HG03045 (cell line): ENCODE results near the gene MKLN1.
"Not testable (repeated sequence)": the region's sequence is repeated elsewhere in the genome, so short reads cannot be mapped to it uniquely, and the experiment has no call there.

Experiments
- ATAC-seq: cut with Tn5 transposase; IDR thresholded peaks from one replicate; pipeline ENCODE4 v1.9.1; 2021; ENCODE audit warnings: mild to moderate bottlenecking, moderate library complexity; ENCODE audit not compliant: unreplicated experiment

The MKLN1 gene

DNA sequence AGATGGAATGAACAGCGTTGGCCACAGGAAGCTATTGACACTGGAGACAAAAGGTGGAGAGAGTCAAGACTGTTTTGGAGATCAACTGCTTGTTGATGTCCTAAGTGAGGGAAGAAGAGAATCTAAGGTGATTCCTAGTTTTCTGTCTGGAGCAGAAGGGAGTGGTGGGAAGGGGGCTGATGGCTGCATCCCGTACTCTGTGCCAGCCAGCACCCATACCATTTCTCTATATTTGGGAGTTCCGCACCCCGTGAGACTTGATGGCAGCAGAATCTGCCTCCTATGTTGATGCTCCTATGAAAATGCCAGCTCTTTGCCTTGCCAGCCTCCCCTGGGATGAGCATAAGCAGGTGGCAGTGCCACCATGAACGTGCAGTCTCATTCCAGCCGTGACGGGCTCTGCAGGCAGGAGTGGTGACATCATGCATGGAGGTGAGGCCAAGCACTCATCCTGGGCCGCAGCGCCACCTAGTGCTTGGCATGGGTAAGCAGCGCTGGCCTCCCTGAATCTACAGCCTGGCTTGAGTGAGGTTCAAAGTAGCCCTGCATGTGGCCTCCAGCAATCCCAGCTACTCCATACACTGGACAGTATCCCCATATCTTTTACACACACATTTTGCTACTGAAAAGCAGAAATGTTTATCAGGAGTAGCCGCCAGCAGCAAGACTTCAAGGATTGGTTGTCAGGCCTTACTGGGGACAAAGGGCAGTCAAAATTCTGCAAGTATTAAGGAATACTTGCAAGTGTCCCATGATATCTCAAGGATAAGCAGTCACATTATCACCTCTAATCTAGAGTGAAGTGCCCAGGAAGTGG lies 185.8 kb downstream of the MKLN1 start:
- peak; percentile 93 for ATAC-seq

DNA sequence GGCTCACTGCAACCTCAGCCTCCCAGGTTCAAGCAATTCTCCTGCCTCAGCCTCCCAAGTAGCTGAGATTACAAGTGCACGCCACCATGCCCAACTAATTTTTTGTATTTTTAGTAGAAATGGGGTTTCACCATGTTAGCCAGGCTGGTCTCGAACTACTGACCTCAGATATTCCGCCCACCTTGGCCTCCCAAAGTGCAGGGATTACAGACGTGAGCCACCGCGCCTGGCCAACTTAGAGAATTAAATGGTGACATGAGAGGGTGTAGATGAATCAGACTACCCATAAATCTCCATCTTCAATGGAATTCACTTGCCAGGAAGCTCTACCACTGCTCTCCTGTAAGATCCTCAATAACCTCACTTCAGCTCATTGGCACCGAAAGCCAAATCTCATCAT lies 187.8 kb downstream of the MKLN1 start:
- not testable (repeated sequence) for ATAC-seq

DNA sequence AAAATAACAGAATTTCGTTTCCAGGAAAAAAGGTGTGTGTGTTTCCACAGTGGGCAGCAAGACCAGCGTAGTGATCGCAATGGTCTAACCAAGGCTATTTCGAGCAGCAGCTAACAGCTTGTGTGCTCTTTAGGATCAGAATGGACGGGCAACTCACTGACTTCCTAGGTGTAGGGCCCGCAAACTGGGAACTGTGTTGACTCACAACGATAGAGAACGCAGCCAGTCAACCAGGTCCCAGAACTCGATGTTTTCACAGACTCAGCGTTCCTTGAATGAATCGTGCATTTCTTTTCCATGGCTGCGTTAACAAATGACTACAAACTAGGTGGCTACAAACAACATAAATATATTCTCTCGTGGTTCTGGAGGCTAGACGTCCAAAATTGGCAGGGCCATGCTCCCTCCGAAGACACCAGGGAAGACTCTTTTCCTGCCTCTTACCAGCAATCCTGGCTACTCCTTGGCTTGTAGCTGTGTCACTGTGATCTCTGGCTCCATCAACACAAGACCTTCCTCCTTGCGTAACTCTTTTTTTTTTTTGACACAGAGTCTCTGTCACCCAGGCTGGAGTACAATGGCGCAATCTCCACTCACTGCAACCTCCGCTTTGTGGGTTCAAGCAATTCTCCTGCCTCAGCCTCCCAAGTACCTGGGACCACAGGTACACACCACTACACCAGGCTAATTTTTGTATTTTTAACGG lies 189.7 kb downstream of the MKLN1 start:
- no peak for ATAC-seq

DNA sequence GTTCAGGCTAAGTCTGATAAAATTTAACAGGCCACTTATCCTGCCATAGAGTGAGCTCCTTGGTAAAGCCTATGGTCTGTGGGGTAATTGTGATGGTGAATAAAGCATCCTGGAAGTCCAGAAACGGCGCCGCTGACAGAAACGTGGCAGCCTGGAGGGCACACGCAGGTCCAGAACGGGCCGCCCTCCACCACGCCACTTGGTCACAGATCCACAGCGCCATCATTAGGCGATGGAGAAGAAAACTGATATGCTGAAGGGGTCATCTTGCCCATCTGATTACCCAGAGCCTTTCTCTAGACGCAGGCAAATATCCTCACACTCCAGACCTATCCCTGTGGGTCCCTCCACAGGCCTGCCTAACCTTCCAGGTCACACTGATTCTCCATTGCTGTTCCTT lies 190.9 kb downstream of the MKLN1 start:
- ATAC-seq = no peak

DNA sequence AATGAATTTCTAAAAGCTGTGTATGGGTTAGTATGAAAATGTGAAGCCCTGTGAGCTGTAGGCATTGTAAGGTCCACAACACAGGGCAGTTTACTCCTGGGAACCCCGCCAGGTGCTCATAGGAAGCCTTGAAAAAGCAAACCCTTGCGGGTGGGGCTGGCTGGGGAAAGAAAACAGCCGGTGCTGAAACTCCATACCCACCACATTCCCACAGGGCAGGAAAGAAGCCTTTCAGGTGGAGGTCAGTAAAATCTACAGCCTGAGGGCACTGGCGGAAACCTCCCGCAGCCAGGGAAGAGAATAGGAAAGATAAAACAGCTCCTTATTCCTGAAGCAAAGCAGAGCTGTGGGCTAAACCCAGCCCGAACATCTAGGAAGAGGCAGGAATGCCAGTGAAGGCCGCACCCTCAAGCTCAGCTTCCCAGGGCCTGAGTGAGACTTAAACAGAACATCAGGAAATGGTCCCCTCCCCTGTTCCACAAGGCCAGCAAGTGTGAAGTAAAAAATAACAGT lies 194.0 kb downstream of the MKLN1 start:
- ATAC-seq = no peak

DNA sequence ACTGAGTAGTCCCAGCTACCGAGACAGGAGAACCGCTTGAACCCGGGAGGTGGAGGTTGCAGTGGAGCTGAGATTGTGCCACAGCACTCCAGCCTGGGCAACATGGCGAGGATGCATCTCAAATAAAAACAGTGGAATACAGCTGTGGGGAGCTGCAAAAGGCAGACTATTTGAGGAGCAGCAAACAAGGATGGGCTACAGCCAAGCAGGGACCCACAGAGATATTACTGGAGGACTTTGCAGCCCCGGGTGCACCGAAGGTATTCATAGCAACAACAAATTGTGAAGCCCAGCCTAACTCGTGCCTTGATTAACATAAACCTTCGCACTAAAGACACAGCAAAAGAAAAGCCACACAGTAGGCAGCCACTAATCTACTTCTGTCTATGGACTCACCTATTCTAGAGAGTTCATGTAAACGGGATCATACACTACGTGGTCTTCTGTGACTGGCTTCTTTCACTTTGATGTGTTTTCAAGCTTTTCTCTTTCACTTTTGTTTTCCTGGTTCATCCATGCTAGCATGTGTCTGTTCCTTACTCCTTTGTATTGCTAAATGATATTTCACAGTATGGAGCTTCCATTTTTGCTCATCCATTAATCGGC lies 194.8 kb downstream of the MKLN1 start:
- ATAC-seq = peak; percentile 75

DNA sequence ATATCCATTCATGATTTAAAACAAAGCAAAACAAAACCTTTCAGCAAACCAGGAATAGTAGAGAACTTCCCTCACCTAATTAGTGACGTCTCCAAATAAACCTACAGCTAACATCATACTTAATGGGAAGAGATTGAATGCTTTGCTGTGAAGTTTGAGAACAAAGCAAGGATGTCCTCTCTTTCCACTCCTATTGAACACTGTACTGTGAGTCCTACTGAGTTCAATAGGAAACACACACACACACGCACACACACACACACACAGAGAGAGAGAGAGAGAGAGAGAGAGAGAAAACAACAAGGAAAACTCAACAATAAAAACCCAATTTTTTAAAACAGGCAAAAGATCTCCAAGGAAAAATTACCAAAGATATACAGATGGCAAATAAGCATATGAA lies 196.4 kb downstream of the MKLN1 start:
- no peak for ATAC-seq

DNA sequence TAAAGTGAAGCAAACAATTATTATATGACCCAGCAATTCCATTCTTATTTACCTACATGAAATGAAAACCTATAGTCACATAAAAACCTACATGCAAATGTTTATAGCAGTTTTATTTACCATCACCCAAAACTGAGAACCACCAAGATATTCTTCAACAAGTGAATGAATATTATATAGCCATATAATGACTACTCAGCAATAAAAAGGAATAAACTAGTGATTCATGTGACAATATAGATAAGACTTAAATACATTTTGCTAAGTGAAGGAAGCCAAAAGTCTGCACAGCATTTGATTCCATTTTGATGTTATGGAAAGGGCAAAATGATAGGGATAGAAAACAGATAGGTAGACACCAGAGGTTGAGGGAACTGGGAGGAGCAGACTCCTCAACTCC lies 197.0 kb downstream of the MKLN1 start:
- ATAC-seq = no peak

DNA sequence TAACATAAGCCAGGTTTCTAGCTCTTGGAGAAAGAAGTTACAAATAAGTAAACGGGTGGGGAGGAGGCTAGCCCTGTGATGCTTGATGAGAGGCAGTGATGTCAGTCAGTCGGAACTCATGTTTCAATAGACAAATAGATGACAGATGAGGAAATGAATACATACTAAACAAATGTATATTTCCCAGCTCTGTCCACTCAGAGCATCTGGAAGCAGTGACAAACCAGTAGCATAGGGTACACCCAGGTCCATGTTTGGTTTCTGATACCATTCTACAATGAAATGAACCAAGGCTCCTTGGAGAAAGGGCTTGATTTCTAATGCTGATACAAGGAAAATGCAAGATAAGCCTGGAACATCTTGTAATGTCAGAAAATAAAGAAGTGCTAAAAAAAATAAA lies 198.1 kb downstream of the MKLN1 start:
- ATAC-seq = no peak

DNA sequence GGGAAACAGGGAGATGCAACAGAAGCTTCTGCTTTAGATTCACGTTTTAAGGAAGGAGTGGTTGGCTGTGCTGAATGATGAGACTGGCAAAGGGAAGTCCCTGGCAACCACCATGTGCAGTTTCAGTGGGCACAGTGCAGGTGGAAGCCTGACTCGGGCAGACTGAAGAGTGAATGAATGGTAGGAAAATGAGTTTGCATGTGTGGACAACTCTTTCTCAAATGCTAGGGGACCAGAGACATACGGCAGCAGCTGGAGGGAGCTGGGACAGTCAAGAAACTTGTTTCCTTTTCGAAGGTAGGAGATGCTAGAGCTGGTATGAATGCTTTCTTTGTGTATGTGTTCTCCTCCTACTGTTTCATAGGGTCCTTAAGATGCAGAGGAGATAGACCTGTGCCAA lies 199.8 kb downstream of the MKLN1 start:
- ATAC-seq = no peak

DNA sequence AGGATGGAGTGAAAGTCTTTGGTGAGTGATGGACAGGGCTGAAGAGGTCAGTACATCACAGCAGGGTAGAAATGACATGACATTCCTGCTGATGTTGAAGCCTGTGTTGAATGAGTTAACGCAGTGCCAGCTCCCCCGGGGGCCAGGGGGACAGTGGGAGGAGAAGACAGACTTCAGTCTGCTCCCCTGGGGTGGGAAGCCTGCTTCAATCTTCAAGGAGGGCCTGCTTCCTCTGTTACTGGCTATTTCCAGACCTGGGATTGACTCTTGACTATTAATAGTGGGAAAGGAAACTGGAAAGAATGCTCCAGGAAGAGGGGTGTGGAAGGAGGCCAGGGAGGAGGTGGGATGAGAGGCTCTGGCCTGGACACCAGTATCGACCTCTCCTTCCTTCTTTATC lies 201.5 kb downstream of the MKLN1 start:
- ATAC-seq = no peak

DNA sequence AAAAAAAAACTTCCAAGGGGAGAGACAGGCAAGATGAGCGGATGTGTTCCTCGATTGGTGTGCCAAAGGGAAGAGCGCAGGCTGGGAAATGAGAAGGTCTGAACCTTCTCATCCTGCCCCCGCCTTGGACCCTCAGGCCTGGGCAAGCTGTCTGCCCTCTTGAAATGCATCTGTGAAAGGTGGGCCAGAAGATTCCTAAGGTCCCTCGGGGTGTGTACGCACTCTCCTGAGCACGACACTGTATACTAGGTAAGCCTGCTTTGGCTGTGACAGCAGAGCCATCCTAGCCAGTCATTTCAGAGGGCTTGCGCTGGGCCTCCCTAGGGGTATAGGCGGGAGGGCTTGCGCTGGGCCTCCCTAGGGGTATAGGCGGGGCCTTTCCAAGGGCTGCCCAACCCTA lies 201.9 kb downstream of the MKLN1 start:
- ATAC-seq = no peak

DNA sequence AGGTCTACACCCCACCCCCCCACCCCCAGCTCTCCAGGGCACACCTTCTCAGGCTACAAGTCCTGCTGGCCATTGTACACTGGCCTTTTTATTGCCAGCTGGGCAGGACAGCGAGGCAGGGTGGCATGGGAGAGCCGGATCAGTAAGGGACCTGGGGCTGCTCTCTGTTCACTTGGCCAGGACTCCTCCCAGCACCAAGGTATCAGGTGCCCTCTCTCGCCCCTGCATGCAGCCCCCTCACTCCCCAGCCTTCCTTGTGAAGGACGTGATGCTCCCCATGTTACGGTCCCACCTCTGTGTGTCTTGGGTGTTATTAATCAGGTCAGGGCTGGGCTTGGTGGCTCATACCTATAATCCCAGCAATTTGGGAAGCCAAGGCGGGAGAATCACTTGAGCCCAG lies 202.5 kb downstream of the MKLN1 start:
- no peak for ATAC-seq

DNA sequence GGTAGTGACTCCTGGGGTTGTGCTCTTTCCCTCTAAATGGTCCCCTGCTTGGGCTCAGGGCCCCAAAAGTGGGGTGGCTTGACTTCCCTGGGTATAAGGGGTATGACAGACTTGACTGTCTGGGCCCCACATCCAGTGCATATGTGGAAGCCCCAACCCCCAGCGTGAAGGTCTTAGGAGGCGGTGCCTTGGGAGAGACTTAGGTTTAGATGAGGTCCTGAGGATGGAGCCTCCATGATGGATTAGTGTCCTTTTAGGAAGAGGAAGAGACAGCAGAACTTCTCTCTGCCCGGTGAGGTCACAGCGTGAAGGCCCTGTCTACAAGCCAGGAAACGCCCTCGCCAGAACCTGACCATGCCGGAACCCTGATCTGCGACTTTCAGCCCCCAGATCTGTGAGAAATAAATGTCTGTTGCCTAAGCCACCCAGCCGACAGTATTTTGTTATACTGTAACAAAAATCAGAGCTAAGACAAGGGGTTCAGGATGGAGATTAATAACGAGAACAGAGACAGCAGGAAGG lies 205.0 kb downstream of the MKLN1 start:
- ATAC-seq = no peak

DNA sequence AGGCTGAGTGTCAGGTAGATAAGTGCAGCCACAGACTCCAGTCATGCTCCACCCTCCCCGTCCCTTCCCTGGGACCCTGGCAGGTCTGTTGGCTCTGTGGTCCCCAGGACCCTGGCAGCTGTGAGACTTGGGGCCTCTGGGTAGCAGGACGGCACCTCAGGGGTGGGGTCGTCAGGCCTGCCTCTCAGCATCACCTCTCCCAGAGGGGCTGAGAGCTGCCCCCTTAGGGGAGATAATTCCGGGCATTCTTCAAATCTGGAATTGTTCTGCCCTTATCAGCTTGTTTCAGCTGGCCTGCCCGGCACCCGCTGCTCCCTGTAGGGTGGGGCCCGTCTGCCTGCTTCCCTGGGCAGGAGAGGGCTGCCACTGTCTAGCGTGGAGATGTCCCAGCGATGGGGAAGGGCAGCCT lies 205.5 kb downstream of the MKLN1 start:
- ATAC-seq = no peak

DNA sequence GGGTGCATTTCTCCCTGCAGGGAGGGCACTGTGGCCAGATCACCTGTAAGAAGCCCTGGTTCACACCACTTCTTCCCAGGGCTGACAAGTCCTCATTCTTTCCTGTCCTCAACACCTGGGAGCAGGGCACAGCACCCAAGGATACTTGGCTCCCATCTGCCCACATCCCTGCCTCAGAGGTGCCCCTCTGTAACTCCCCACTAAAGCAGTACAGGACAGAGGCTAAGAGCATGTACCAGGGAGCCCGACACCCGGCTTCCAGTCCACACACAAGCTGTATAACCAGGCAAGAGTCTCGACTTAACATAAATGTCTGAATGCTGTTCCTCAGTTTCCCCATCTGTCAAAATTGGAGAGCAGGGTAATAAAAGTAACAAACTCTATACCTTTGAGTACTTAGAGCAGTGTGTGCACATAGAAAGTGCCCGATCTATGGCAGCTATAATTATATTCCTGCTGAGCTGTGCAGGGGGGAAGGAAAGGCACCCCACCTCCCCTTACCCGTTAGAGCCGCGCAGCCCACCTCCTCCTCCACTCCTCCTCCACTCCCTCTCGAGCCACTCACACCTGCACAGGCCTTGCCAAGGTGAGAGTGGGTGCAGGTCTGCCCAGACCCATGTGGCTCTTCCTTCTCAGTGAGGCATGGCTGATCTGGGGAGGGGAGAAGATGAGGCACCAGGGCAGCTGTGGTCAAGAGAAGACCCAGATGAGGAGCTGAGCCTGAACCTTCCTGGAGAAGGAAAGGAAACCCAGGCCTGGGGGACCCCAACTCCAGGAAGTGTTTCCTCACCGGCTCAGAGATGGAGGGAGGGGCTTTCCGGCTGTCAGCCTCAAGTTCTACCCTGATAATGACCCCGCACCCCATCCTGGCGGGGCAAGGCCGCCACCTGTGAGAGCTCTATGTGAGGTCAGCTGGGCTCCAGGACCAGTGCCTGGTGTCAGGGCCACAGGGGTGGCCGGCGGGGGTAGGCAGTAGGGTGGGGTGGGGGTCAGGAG lies 206.2 kb downstream of the MKLN1 start:
- no peak for ATAC-seq

DNA sequence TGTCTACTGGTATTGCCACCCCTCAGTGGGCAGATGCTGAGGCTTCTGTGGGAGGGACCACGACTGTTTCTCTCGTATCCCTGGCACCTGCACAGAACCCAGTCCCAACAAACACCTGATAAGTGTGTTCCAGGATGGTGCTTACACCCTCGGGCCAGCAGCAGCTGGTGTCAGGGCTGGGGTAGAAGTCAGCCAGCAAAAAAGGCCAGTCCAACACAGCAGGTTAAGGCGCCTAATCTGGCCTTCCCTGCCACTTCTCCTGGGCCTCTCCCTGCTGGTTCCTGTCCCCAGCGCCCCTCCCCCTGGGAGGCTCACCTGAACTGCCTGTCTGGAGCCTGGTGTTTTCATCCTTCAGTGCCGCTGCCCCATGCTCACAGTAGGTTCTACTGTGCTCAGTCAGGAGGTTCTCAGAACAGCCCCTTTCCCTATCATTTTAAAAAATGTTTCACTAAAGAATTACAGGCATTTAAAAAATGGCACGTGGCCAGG lies 208.7 kb downstream of the MKLN1 start:
- ATAC-seq = no peak

DNA sequence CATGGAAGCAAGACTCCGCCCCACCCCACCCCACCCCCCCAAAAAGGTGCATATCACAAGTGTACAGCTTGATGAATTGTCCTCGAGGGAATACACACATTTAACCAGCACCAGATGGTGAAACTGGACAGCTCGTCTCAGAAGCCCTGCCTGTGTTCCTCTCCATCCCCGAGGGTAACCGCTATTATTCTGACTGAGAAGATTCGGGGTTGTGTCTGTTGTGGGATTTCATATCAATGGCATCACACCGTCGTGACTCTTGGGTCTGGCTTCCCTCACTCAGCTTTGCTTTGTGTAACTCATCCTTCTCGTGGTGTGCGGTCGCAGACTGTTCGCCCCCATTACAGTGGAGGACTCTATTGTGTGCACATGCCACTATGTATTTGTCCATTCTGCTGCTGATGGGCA lies 209.9 kb downstream of the MKLN1 start:
- ATAC-seq = no peak

DNA sequence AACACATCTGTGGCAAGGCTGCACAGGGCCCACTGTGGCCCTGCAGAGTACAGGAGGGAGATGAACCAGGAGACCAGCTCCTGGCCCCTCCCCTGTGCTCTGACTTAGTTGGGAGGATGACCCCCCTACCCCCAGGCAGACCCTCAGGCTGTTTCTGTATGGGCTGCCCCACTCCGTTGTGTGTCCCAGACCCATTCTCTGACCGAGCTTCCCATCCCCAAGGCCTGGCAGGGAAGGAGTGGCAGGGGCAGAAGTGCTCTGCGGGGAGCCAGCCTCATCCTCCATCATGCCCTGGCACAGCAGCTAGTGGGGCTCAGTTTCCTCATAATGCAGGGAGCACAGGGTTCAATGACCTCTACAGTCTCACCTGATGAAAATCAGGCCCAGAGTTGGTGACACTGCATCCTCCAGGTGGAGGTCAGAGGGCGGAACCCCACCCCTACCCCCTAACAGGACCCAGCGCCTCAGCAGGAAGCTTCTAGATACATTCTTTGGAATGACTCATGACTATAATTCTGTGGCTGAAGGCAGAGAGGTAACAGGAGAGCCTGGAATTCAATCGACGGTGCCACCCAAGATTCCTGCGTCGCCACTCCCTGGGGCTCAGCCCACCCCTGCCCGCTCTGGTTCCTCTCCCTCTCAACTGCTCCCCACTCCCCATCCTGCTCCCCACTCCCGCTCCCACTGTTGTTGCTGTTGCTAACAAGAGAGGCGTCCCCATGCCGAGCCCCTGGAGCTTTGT lies 210.6 kb downstream of the MKLN1 start:
- ATAC-seq = no peak

DNA sequence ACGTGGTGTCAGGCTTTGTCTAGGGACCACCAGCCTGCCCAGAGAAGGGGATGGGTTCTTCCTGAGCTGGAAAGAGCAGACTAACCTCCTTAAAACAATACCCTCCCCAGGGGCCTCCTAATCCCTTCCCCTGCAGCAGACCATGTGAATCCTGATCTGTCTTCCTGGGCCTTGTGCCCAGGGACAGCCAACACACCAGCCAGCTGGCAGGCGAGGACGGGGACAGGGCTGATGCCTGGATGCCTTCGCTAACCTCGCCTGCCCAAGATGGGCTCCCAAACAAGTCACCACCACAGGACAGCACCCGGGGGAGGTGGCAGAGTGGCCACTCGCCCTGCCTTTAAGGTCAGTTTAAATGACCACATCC lies 211.1 kb downstream of the MKLN1 start:
- no peak for ATAC-seq
